ENCODE results near the gene VGLL4. TPM values are rescaled to one million over a fixed set of nuclear protein-coding genes. Genes with fewer than 3 reads are reported as not detected.

Gene VGLL4
- total RNA-seq, 2 experiments from 2014 or later, result 54.4 to 60.2 TPM

DNA sequence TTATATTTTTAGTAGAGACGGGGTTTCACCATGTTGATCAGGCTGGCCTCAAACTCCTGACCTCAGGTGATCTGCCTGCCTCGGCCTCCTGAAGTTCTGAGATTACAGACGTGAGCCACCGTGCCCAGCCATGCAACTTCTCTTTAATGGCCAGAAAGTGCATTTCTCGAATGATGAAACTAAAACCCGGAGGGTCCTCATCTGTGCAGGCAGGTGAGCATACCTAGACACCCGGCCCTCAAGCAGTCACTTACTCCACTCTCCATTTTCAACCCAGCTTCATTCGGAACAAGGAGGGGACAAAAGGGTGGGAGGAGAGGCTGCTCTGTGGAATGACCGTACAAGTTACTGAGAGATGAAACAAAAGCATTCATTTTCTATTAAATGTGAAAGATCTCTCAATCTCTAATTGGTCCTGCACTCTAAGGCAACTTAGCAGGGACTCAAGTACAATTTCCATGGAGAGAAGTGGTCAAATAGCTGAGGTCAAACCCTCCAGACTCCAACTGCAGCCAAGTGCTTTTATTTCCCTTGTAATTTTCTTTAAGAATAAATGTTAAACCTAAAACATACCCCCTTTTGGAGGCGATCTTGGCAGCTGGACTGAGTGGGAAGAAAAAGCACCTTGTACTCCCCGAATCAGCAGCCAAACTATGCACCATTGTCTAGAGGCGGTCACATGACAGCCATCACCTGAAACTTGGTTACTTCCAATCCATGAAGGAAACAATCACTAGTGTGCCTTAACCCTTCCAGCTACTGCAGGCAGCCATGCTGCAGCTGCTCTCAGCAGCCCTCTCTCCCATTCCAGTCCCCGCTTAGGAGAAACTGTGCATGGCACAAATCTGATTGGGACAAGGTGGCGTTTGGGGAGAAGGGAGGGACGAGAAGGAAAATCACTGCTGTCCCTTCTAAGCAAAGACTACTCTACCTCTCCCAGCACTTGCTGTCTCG is 62.2 kb downstream of the VGLL4 start:
- Mint-ChIP-seq H3K4me3 (peak overlapping the region; percentile 52), H3K4me1 (ENCODE audit: low read depth) (peaks cover 70% of the 10 kb centered on the region), H3K27me3 (no peaks in the 10 kb centered on the region), H3K9me3 (no peaks in the 10 kb centered on the region), H3K36me3 (ENCODE audit: low read depth) (peaks cover 15% of the 10 kb centered on the region), H3K27ac (peak overlapping the region; percentile 38)
- intact Hi-C loops (cut with micrococcal nuclease), result loop anchor here (10.0 kb wide), 1 partner anchor 53 kb away; no protein-coding TSS in a partner anchor
- no peak for ATAC-seq
- DNase-seq, result no peak
- TF ChIP-seq, protein P1, sequence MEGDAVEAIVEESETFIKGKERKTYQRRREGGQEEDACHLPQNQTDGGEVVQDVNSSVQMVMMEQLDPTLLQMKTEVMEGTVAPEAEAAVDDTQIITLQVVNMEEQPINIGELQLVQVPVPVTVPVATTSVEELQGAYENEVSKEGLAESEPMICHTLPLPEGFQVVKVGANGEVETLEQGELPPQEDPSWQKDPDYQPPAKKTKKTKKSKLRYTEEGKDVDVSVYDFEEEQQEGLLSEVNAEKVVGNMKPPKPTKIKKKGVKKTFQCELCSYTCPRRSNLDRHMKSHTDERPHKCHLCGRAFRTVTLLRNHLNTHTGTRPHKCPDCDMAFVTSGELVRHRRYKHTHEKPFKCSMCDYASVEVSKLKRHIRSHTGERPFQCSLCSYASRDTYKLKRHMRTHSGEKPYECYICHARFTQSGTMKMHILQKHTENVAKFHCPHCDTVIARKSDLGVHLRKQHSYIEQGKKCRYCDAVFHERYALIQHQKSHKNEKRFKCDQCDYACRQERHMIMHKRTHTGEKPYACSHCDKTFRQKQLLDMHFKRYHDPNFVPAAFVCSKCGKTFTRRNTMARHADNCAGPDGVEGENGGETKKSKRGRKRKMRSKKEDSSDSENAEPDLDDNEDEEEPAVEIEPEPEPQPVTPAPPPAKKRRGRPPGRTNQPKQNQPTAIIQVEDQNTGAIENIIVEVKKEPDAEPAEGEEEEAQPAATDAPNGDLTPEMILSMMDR (IDR thresholded peaks at IDR 0.05), result no peak
- CTCF ChIA-PET, result interaction anchor here (0.8 to 1.2 kb wide), 2 partner anchors 9 to 63 kb away, joined by 3 read pairs; no protein-coding TSS in a partner anchor
- POLR2A ChIA-PET, result no interaction called here

DNA sequence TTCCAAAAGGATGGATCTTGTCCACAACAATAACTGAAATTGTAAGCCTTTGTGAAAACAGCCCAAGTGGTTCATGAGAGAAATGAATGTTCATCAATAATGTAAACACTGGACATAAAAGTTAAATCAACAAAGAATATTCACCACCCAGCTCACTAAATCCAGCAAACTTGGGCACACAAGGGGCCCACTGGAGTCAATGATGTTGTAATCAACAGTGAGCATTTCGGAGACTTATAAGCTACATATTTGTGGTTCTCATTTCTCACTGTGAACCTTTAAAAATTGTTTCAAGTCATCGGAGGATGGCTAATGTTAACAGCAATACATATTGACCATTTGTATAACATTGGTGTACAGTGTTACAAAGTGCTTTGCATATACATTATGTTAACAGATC is 63.1 kb downstream of the VGLL4 start:
- TF ChIP-seq, protein P1 (IDR thresholded peaks at IDR 0.05), result no peak
- ATAC-seq (no peak), DNase-seq (no peak)
- H3K9me3 Mint-ChIP-seq, result no peaks in the 10 kb centered on the region
- H3K4me1 Mint-ChIP-seq (ENCODE audit: low read depth), result peaks cover 64% of the 10 kb centered on the region
- H3K4me3 Mint-ChIP-seq, result no peak overlapping the region
- intact Hi-C loops (cut with micrococcal nuclease), result loop anchor here (10.0 kb wide), 1 partner anchor 54 kb away; no protein-coding TSS in a partner anchor
- no peak overlapping the region for H3K27ac Mint-ChIP-seq
- H3K36me3 Mint-ChIP-seq (ENCODE audit: low read depth), result peaks cover 15% of the 10 kb centered on the region
- ChIA-PET CTCF (no interaction called here), POLR2A (no interaction called here)
- no peaks in the 10 kb centered on the region for H3K27me3 Mint-ChIP-seq

DNA sequence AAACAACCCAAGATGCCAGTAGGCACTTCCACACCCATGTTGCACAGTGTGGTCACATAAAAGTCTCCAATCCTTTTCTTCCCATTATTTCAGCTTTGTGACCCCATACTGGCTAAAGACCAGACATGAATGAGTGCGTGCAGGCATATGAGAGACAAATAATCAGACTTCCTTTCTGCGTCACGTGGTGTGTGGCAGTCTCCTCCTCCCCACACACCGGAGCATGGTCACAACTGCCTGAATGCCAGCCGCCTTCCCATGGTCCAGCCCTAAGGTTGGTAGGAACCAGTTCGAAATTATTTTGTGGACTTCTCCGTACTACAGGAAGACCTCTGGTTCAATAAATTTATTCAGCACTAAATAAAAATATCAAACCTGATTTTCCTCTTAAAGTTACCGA is 65.5 kb downstream of the VGLL4 start:
- H3K4me3 Mint-ChIP-seq, result no peak overlapping the region
- POLR2A ChIA-PET, result no interaction called here
- no peak for ATAC-seq
- DNase-seq, result no peak
- H3K27ac Mint-ChIP-seq, result no peak overlapping the region
- intact Hi-C loops (cut with micrococcal nuclease), result no loop called here
- no peaks in the 10 kb centered on the region for H3K27me3 Mint-ChIP-seq
- TF ChIP-seq, protein P1 (IDR thresholded peaks at IDR 0.05), result no peak
- H3K4me1 Mint-ChIP-seq (ENCODE audit: low read depth), result peaks cover 47% of the 10 kb centered on the region
- H3K9me3 Mint-ChIP-seq, result no peaks in the 10 kb centered on the region
- CTCF ChIA-PET, result no interaction called here
- H3K36me3 Mint-ChIP-seq (ENCODE audit: low read depth), result peaks cover 13% of the 10 kb centered on the region

DNA sequence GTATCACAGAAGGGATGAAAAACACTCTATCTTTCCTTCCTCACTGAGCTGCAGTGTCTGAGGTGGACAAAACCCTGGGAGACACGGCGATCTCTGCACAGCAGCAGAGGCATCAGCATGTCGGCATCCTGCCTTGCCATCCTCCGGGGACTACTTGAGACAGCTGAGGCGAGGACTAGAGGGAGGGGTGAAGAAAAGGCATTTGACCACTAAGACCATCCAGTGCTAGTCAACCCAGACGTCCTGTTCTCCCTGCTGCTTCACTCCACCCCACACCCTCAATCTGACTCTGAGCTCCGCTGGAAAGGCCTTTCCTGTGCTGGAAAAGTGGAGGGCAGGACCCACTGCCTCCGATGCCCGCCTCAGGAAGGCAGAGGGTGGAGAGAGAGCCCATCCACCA is 67.3 kb downstream of the VGLL4 start:
- Mint-ChIP-seq H3K4me3 (no peak overlapping the region), H3K36me3 (ENCODE audit: low read depth) (peaks cover 14% of the 10 kb centered on the region), H3K9me3 (no peaks in the 10 kb centered on the region), H3K27me3 (no peaks in the 10 kb centered on the region), H3K4me1 (ENCODE audit: low read depth) (peaks cover 29% of the 10 kb centered on the region), H3K27ac (no peak overlapping the region)
- intact Hi-C loops (cut with micrococcal nuclease), result no loop called here
- DNase-seq (no peak), ATAC-seq (no peak)
- TF ChIP-seq, protein P1 (IDR thresholded peaks at IDR 0.05), result no peak
- CTCF ChIA-PET, result no interaction called here
- POLR2A ChIA-PET, result no interaction called here

DNA sequence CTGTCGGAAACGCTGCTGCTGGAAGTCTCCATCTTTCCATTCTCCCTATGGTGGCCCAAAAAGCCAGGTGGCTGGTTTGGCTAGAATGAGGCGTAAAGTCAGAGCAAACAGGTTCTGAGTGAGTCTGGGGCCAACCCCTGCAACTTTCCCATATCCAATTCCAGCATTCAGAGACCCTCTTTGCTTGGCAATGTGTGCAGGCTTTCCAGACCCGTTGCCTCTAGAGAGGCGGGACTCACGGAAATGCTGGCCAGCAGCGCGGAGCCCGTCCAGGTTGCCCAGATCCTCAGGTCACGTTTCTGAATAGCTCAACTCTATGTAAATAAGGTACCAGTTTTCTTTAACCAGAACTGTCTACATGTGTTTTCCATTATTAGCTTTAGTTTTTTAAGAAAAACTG is 68.0 kb downstream of the VGLL4 start:
- POLR2A ChIA-PET, result no interaction called here
- no peak overlapping the region for H3K4me3 Mint-ChIP-seq
- H3K36me3 Mint-ChIP-seq (ENCODE audit: low read depth), result peaks cover 14% of the 10 kb centered on the region
- H3K4me1 Mint-ChIP-seq (ENCODE audit: low read depth), result peaks cover 30% of the 10 kb centered on the region
- TF ChIP-seq, protein P1 (IDR thresholded peaks at IDR 0.05), result no peak
- H3K9me3 Mint-ChIP-seq, result no peaks in the 10 kb centered on the region
- no peak overlapping the region for H3K27ac Mint-ChIP-seq
- no peaks in the 10 kb centered on the region for H3K27me3 Mint-ChIP-seq
- intact Hi-C loops (cut with micrococcal nuclease), result no loop called here
- DNase-seq, result no peak
- no peak for ATAC-seq
- CTCF ChIA-PET, result no interaction called here

All from activated CD8-positive, alpha-beta T cell treated with anti-CD3 and anti-CD28 coated beads for 36 hours (primary cell).